ENCODE data around the gene MIA3. TPM values are rescaled to one million over a fixed set of nuclear protein-coding genes. Genes with fewer than 3 reads are reported as not detected.
"Not testable (repeated sequence)": the region's sequence is repeated elsewhere in the genome, so short reads cannot be mapped to it uniquely, and the experiment has no call there.

The MIA3 gene
- total RNA-seq, 1 experiment from 2014 or later = 56.3 TPM

DNA sequence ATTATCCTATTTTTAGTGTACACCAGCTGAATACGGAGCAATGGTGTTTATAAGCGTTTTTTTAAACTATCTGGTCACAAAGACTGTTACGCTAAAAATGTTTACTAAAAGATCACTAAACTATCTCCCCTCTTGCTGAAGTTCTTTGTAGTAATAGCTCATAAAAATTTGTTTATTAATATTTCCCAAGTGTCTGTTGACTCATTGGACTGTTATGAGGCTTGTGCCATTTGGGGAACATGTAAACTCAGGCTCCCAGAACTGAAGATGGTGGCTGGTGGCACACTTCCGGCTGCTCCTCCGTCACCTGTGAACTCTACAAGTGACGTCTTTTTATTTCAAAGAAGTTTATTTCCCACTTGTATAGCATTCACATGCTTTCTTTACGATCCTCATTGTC lies 48.1 kb downstream of the MIA3 start:
- Histone ChIP-seq H3K27me3 (replicated peaks; ENCODE audit: insufficient read depth, low read depth, low read length, poor library complexity) (no peaks in the 10 kb centered on the region), H3K4me3 (ENCODE audit: low read depth, low read length, poor library complexity, severe bottlenecking) (no peak overlapping the region), H3K27ac (ENCODE audit: low read depth, low read length, poor library complexity, severe bottlenecking) (no peak overlapping the region), H3K4me1 (ENCODE audit: insufficient read depth, low read length, poor library complexity, severe bottlenecking) (no peaks in the 10 kb centered on the region), H3K9me3 (ENCODE audit: low read depth, low read length, poor library complexity, severe bottlenecking) (no peaks in the 10 kb centered on the region), H3K36me3 (ENCODE audit: insufficient read depth, low read length, poor library complexity, severe bottlenecking) (peaks cover 70% of the 10 kb centered on the region)
- DNase-seq (ENCODE audit: low spot score) = no peak
- no TSS peak for BruUV-seq (replicated peaks)
- intact Hi-C loops (cut with micrococcal nuclease; ENCODE audit: unreplicated experiment) = no loop called here
- ChIA-PET CTCF (no interaction called here), POLR2A (ENCODE audit: low non-redundant PET) (no interaction called here)
- TF ChIP-seq, protein P1, sequence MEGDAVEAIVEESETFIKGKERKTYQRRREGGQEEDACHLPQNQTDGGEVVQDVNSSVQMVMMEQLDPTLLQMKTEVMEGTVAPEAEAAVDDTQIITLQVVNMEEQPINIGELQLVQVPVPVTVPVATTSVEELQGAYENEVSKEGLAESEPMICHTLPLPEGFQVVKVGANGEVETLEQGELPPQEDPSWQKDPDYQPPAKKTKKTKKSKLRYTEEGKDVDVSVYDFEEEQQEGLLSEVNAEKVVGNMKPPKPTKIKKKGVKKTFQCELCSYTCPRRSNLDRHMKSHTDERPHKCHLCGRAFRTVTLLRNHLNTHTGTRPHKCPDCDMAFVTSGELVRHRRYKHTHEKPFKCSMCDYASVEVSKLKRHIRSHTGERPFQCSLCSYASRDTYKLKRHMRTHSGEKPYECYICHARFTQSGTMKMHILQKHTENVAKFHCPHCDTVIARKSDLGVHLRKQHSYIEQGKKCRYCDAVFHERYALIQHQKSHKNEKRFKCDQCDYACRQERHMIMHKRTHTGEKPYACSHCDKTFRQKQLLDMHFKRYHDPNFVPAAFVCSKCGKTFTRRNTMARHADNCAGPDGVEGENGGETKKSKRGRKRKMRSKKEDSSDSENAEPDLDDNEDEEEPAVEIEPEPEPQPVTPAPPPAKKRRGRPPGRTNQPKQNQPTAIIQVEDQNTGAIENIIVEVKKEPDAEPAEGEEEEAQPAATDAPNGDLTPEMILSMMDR (conservative IDR thresholded peaks at IDR 0.05; ENCODE audit: low read depth, low read length) = no peak
- no peak for TF ChIP-seq EZH2 (IDR thresholded peaks at IDR 0.05; ENCODE audit: borderline replicate concordance, low read depth, low read length, poor library complexity, severe bottlenecking)

DNA sequence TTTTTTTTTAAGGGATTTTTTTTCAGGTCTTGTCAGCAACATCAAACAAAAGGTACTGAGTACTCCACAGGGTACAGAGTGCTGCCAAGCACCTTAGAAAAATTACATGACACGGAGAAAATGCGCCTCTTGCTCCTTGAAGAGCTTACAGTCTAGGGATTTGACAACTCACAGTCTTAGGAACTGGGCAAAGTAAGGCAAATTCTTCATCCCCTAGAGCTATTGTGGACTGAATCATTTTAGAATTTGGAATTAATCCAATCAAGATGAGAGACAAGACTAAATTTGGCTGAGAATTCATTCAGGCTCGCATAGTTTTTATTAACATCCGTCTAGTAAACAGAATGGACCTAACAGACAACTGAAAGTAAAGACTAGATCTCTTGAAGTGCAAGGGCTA lies 50.3 kb downstream of the MIA3 start:
- intact Hi-C loops (cut with micrococcal nuclease; ENCODE audit: unreplicated experiment); H3K27ac ChIP-seq (ENCODE audit: low read depth, low read length, poor library complexity, severe bottlenecking); H3K4me1 ChIP-seq (ENCODE audit: insufficient read depth, low read length, poor library complexity, severe bottlenecking); BruUV-seq (replicated peaks); H3K27me3 ChIP-seq (replicated peaks; ENCODE audit: insufficient read depth, low read depth, low read length, poor library complexity); H3K9me3 ChIP-seq (ENCODE audit: low read depth, low read length, poor library complexity, severe bottlenecking); CTCF ChIA-PET; DNase-seq (ENCODE audit: low spot score); POLR2A ChIA-PET (ENCODE audit: low non-redundant PET); H3K4me3 ChIP-seq (ENCODE audit: low read depth, low read length, poor library complexity, severe bottlenecking): not testable (repeated sequence)
- H3K36me3 ChIP-seq (ENCODE audit: insufficient read depth, low read length, poor library complexity, severe bottlenecking) = peaks cover 59% of the 10 kb centered on the region

DNA sequence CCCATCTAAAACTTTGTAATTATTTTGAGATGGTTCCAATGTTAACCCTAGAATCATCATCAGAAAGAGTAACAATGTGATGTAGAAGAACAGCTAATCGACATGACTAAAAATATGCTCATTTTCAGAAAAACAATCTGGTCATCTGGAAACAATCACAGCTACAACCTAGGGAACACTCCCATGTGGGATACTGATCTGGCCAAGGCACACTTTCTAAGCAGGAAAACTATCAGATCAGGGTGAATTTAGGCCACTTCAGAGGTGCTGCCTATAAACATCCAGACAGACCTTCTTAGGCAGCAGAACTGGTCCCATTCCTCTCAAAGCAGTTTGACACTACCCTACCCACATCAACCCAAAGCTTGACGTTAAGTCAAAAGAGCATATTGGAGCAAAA lies 51.2 kb downstream of the MIA3 start:
- BruUV-seq (replicated peaks); H3K4me1 ChIP-seq (ENCODE audit: insufficient read depth, low read length, poor library complexity, severe bottlenecking); DNase-seq (ENCODE audit: low spot score); CTCF ChIA-PET; POLR2A ChIA-PET (ENCODE audit: low non-redundant PET); H3K9me3 ChIP-seq (ENCODE audit: low read depth, low read length, poor library complexity, severe bottlenecking); H3K27me3 ChIP-seq (replicated peaks; ENCODE audit: insufficient read depth, low read depth, low read length, poor library complexity); H3K27ac ChIP-seq (ENCODE audit: low read depth, low read length, poor library complexity, severe bottlenecking); H3K4me3 ChIP-seq (ENCODE audit: low read depth, low read length, poor library complexity, severe bottlenecking); intact Hi-C loops (cut with micrococcal nuclease; ENCODE audit: unreplicated experiment): not testable (repeated sequence)
- peaks cover 52% of the 10 kb centered on the region for H3K36me3 ChIP-seq (ENCODE audit: insufficient read depth, low read length, poor library complexity, severe bottlenecking)

DNA sequence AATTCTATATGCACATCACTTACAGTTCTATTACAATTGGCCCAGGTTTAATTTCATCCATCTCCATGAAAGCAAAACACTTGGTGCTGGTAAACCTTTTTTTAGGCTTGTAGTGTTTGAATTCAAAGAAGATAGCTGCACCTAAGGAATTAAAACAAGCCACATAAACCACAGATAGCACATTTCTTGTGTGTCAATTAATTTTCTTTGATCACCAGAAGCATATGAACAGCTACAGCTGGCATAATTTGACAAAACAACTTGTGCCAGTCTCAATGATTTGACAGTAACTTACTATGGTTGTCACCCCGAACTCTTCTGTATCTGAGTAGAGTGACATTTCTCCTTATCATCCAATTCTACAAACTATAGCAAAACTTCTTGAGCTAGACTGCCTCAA lies 52.2 kb downstream of the MIA3 start:
- Histone ChIP-seq H3K4me1 (ENCODE audit: insufficient read depth, low read length, poor library complexity, severe bottlenecking) (no peaks in the 10 kb centered on the region), H3K27me3 (replicated peaks; ENCODE audit: insufficient read depth, low read depth, low read length, poor library complexity) (no peaks in the 10 kb centered on the region), H3K9me3 (ENCODE audit: low read depth, low read length, poor library complexity, severe bottlenecking) (no peaks in the 10 kb centered on the region), H3K36me3 (ENCODE audit: insufficient read depth, low read length, poor library complexity, severe bottlenecking) (peaks cover 48% of the 10 kb centered on the region), H3K4me3 (ENCODE audit: low read depth, low read length, poor library complexity, severe bottlenecking) (no peak overlapping the region), H3K27ac (ENCODE audit: low read depth, low read length, poor library complexity, severe bottlenecking) (no peak overlapping the region)
- TF ChIP-seq, protein P1 (conservative IDR thresholded peaks at IDR 0.05; ENCODE audit: low read depth, low read length) = no peak
- no peak for TF ChIP-seq EZH2 (IDR thresholded peaks at IDR 0.05; ENCODE audit: borderline replicate concordance, low read depth, low read length, poor library complexity, severe bottlenecking)
- no TSS peak for BruUV-seq (replicated peaks)
- ChIA-PET POLR2A (ENCODE audit: low non-redundant PET) (no interaction called here), CTCF (no interaction called here)
- no peak for DNase-seq (ENCODE audit: low spot score)
- intact Hi-C loops (cut with micrococcal nuclease; ENCODE audit: unreplicated experiment) = no loop called here
